ENCODE measurements around the gene GUCA2B.

The GUCA2B gene

GRCh38 chr1:42148166-42148565, 5.0 kb upstream of the GUCA2B start:
- DNase-seq, result no peak
- TF ChIP-seq POLR2A (IDR thresholded peaks at IDR 0.05; ENCODE audit: low read length) (no peak), GATA1 (IDR thresholded peaks at IDR 0.05; ENCODE audit: low read depth, low read length) (no peak)

- TF ChIP-seq GATA1 (IDR thresholded peaks at IDR 0.05; ENCODE audit: low read depth, low read length) (no peak), POLR2A (IDR thresholded peaks at IDR 0.05; ENCODE audit: low read length) (no peak)
- DNase-seq, result no peak
Observed at GRCh38 chr1:42150651-42151050, 2.6 kb upstream of the GUCA2B start.

GRCh38 chr1:42152119-42152518, 1.1 kb upstream of the GUCA2B start:
- TF ChIP-seq POLR2A (IDR thresholded peaks at IDR 0.05; ENCODE audit: low read length), result no peak
- no peak for TF ChIP-seq GATA1 (IDR thresholded peaks at IDR 0.05; ENCODE audit: low read depth, low read length)
- DNase-seq, result no peak

GRCh38 chr1:42153624-42154023, 414 bp downstream of the GUCA2B start:
- no peak for TF ChIP-seq POLR2A (IDR thresholded peaks at IDR 0.05; ENCODE audit: low read length)
- TF ChIP-seq GATA1 (IDR thresholded peaks at IDR 0.05; ENCODE audit: low read depth, low read length), result no peak

GRCh38 chr1:42154685-42155084, 1.5 kb downstream of the GUCA2B start:
- DNase-seq, result no peak
- TF ChIP-seq GATA1 (IDR thresholded peaks at IDR 0.05; ENCODE audit: low read depth, low read length) (no peak), POLR2A (IDR thresholded peaks at IDR 0.05; ENCODE audit: low read length) (no peak)

More at GRCh38 chr1:42153624-42154023, 414 bp downstream of the GUCA2B start:
- no peak for DNase-seq

- no peak for TF ChIP-seq POLR2A (IDR thresholded peaks at IDR 0.05; ENCODE audit: low read length)
- TF ChIP-seq GATA1 (IDR thresholded peaks at IDR 0.05; ENCODE audit: low read depth, low read length), result no peak
Observed at GRCh38 chr1:42155362-42155761, 2.2 kb downstream of the GUCA2B start.

GRCh38 chr1:42157667-42158066, 4.5 kb downstream of the GUCA2B start:
- TF ChIP-seq POLR2A (IDR thresholded peaks at IDR 0.05; ENCODE audit: low read length) (no peak), GATA1 (IDR thresholded peaks at IDR 0.05; ENCODE audit: low read depth, low read length) (no peak)
- no peak for DNase-seq

More at GRCh38 chr1:42155362-42155761, 2.2 kb downstream of the GUCA2B start:
- DNase-seq, result no peak

GRCh38 chr1:42158189-42158588, 5.0 kb downstream of the GUCA2B start:
- DNase-seq, result no peak
- TF ChIP-seq GATA1 (IDR thresholded peaks at IDR 0.05; ENCODE audit: low read depth, low read length) (no peak), POLR2A (IDR thresholded peaks at IDR 0.05; ENCODE audit: low read length) (no peak)

- DNase-seq, result no peak
- no peak for TF ChIP-seq POLR2A (IDR thresholded peaks at IDR 0.05; ENCODE audit: low read length)
- TF ChIP-seq GATA1 (IDR thresholded peaks at IDR 0.05; ENCODE audit: low read depth, low read length), result no peak
Observed at GRCh38 chr1:42162181-42162580, 9.0 kb downstream of the GUCA2B start.

- TF ChIP-seq GATA1 (IDR thresholded peaks at IDR 0.05; ENCODE audit: low read depth, low read length), result no peak
- no peak for TF ChIP-seq POLR2A (IDR thresholded peaks at IDR 0.05; ENCODE audit: low read length)
- no peak for DNase-seq
Observed at GRCh38 chr1:42163114-42163513, 9.9 kb downstream of the GUCA2B start.

GRCh38 chr1:42163536-42164503, 10.6 kb downstream of the GUCA2B start:
- DNase-seq, result no peak

GRCh38 chr1:42164551-42165420, 11.6 kb downstream of the GUCA2B start, which contains the start of gene GUCA2A:
Gene GUCA2A (minus strand): TSS chr1:42164745. CDS start chr1:42164712, 33 bp downstream.
- TF ChIP-seq GATA1 (IDR thresholded peaks at IDR 0.05; ENCODE audit: low read depth, low read length), result no peak
- DNase-seq, result no peak

More at GRCh38 chr1:42163536-42164503, 10.6 kb downstream of the GUCA2B start:
- no peak for TF ChIP-seq POLR2A (IDR thresholded peaks at IDR 0.05; ENCODE audit: low read length)
- no peak for TF ChIP-seq GATA1 (IDR thresholded peaks at IDR 0.05; ENCODE audit: low read depth, low read length)

GRCh38 chr1:42165511-42166210, 12.5 kb downstream of the GUCA2B start:
- TF ChIP-seq GATA1 (IDR thresholded peaks at IDR 0.05; ENCODE audit: low read depth, low read length) (no peak), POLR2A (IDR thresholded peaks at IDR 0.05; ENCODE audit: low read length) (no peak)
- DNase-seq, result no peak

Measured in erythroblast (primary cell).